IPS-15b (cell line): ENCODE results near the gene NPC1L1.
A peak's percentile ranks its signal among the peaks of the same experiment; 100 is the strongest.

ENCODE experiments used
- H3K27me3 ChIP-seq: one replicate; pipeline ENCODE4 v1.6.1; 2013; ENCODE audit warnings: low read length; ENCODE audit not compliant: control insufficient read depth, insufficient read depth
- H3K36me3 ChIP-seq: one replicate; pipeline ENCODE4 v1.6.1; 2013; ENCODE audit warnings: low read length; ENCODE audit not compliant: control insufficient read depth, insufficient read depth
- H3K4me1 ChIP-seq: one replicate; pipeline ENCODE4 v1.6.1; 2013; ENCODE audit warnings: mild to moderate bottlenecking, low read length; ENCODE audit not compliant: control insufficient read depth, insufficient read depth
- H3K4me3 ChIP-seq: one replicate; pipeline ENCODE4 v1.5.1; 2013; ENCODE audit warnings: low read depth, low read length
- H3K9ac ChIP-seq: one replicate; pipeline ENCODE4 v1.6.1; 2013; ENCODE audit warnings: low read depth, mild to moderate bottlenecking, low read length
- H3K9me3 ChIP-seq: one replicate; pipeline ENCODE4 v1.6.1; 2013; ENCODE audit warnings: mild to moderate bottlenecking, low read length; ENCODE audit not compliant: control insufficient read depth, insufficient read depth

Gene NPC1L1

DNA sequence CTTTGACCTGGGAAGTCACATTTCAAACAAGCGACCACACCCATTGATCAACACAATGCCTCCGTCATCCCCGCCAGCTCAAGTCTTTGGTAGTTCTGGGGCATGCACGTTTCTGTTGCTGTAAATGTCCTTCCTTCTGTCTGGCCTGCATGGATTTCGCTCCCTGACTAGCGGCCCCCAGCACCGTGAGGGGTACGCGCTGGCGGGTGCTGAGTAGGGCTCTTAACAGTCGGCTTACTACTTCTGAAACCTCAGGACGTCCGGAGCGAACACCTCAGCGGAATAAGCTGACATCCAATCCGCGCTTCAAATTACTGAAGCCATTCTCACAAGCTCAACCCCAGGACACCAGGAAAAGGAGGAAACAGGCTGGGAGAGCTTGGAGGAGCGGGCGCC lies 51.2 kb downstream of the NPC1L1 start:
- Histone ChIP-seq H3K4me1 (no peaks in the 10 kb centered on the region), H3K27me3 (no peaks in the 10 kb centered on the region)

DNA sequence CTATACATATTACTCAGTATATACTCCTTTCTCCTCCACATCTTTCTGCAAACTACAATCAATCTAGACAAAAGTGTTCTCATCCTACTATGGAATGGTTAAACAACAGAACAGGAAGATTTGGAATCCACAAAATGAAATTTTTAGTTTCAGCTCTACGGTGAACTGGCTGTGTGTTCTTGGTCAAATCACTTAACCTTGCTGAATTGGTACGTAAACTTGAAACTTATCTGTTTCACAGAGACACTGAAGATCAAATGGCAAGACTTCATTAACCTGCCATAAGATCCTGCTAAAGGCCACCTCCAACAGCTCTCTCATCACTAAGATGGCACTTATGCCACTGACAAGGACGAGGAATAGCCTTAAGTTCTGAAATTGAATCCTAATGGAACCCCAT lies 52.2 kb downstream of the NPC1L1 start:
- Histone ChIP-seq H3K36me3 (peaks cover 9% of the 10 kb centered on the region), H3K9me3 (no peaks in the 10 kb centered on the region), H3K9ac (no peak overlapping the region), H3K4me1 (no peaks in the 10 kb centered on the region), H3K27me3 (no peaks in the 10 kb centered on the region), H3K4me3 (peak overlapping the region; percentile 4)

More for the DNA sequence above, 51.2 kb downstream of the NPC1L1 start:
- Histone ChIP-seq H3K4me3 (peak overlapping the region; percentile 98), H3K9ac (peak overlapping the region; percentile 98), H3K9me3 (no peaks in the 10 kb centered on the region), H3K36me3 (peaks cover under 1% of the 10 kb centered on the region)

DNA sequence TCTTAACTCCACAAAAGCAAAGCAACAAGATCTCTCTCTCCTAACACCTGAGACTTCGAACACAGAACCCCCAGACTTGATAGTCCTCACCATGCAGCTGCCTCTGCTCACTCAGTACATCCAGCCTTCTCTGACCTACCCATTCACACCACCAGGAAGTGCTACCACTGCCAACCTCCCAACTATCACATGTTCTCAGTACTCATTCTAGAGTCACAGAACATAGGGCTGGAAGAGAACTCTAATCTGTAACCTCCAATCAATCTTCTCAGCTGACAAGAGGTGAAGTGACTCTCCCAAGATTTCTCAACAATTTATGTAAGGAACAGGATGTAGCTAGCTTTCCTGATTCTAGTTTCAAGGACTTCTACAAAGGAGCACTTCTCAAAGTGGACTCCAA lies 54.4 kb downstream of the NPC1L1 start:
- H3K9me3 ChIP-seq: no peaks in the 10 kb centered on the region
- no peaks in the 10 kb centered on the region for H3K4me1 ChIP-seq
- H3K27me3 ChIP-seq: no peaks in the 10 kb centered on the region
- H3K36me3 ChIP-seq: peaks cover 16% of the 10 kb centered on the region
- no peak overlapping the region for H3K4me3 ChIP-seq
- no peak overlapping the region for H3K9ac ChIP-seq

DNA sequence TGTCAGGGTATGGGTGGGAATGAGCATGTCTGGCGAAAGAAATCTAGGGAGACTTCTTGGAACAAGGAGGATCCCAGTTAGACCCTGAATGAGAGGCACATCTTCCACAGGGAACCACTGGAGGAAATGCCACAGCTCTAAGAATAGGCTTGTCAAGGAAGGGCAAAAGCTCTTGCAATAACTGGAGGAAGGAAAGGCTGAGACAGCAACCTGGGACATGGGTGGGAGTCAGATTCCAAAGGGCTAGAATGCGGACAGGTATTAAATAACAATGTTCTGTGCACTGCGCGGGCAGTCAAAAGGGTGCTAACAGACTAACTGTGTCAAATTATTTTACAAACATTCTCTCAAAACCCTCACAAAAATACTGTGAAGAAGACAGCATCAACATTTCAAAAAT lies 55.1 kb downstream of the NPC1L1 start:
- no peaks in the 10 kb centered on the region for H3K9me3 ChIP-seq
- no peaks in the 10 kb centered on the region for H3K4me1 ChIP-seq
- no peak overlapping the region for H3K4me3 ChIP-seq
- no peaks in the 10 kb centered on the region for H3K27me3 ChIP-seq
- H3K9ac ChIP-seq: no peak overlapping the region
- H3K36me3 ChIP-seq: peaks cover 19% of the 10 kb centered on the region

DNA sequence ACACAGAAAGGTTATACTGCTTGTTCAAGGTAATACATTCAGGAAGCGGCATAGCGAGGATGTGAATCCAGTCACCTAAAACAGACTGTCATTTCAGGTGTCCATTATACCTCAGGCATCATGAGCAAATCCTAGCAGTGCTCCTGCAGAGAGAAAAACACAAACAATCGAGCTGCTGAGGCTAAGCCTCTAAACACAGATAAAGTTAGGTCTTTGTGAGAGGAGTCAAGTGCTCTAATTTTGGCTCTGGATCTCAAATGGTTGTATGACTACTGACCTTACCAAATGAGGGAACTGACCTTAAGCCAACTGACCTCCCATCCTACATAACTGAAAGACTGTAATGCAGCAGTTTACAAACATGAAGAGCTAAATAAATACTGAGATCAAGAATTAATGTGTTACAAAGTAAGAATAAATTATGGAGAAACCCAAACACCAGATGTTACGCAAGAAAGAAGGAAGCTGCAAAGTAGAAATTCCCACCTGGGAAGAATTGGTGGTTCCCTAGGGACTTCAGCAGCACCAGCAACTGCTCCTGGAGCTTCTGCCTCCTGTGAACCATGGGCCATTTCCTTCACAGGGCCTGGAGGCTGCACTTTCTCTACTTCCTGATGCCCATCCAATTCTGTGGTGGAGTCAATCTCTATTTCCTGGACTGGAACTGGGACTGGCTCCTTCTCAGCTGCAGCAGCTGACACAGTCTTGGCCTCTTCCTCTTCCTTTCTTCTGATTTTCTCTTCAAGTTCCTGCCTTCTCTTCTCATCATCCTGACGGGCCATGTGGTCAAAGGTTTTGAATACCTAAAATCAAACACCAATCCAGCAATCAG lies 56.4 kb downstream of the NPC1L1 start:
- H3K36me3 ChIP-seq: peaks cover 22% of the 10 kb centered on the region
- no peaks in the 10 kb centered on the region for H3K4me1 ChIP-seq
- H3K9ac ChIP-seq: no peak overlapping the region
- H3K9me3 ChIP-seq: no peaks in the 10 kb centered on the region
- H3K4me3 ChIP-seq: no peak overlapping the region
- H3K27me3 ChIP-seq: no peaks in the 10 kb centered on the region

DNA sequence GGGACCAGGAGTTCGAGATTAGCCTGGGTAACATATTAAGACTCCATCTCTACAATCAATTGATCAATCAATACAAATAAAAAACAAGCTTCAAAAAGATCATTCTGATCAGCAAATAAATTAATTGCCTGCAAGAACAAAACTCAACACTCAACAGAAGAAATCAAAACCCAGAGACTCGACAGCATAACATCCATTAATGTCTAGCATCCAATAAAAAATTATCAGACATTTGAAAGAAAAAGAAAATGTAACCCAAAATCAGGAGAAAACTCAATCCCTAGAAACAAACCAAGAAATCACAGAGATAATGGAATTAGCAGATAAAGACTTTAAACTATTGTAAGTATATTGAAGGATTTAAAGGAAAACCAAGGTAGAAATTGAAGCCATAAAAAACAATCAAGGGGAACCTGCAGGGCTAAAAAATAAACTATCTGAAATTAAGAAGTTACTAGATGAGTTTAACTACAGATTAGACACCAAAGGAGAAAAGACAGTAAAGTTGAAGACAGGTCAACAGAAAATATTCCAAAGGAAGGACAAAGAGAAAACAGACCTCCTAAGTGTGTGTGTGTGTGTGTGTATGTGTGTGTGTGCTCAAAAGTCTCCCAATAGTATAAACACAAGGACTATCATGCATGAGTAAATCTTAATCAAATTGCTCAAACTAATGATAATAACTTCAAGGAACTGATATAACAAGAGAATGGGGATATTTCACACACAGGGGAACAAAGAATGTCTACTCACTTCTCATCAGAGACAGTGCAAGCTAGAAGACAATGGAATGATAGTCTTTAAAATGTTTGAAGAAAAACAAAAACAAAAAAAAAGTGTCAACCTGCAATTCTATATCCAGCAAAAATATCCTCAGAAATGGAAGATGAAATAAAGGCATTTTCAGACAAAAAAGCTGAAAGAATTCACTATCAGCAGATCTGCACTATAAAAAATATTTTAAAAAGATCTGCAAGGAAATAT lies 58.3 kb downstream of the NPC1L1 start:
- H3K36me3 ChIP-seq: peaks cover 22% of the 10 kb centered on the region
- no peaks in the 10 kb centered on the region for H3K4me1 ChIP-seq
- H3K4me3 ChIP-seq: no peak overlapping the region
- no peak overlapping the region for H3K9ac ChIP-seq
- no peaks in the 10 kb centered on the region for H3K9me3 ChIP-seq
- no peaks in the 10 kb centered on the region for H3K27me3 ChIP-seq

DNA sequence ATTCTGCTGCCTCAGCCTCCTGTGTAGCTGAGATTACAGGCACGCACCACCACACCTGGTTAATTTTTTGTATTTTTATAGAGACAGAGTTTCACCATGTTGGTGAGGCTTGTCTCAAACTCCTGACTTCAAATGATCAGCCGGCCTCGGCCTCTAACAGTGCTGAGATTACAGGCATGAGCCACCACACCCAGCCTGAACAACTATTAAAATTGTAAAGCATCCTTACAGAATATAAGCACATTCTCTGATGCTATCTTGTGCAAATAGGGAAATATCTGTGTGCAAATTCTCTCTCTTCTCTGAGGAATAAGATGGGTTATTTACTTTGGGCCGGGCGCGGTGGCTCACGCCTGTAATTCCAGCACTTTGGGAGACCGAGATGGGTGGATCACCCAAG lies 63.2 kb downstream of the NPC1L1 start:
- Histone ChIP-seq H3K9me3 (no peaks in the 10 kb centered on the region), H3K9ac (no peak overlapping the region), H3K27me3 (no peaks in the 10 kb centered on the region), H3K4me1 (no peaks in the 10 kb centered on the region), H3K4me3 (no peak overlapping the region), H3K36me3 (peaks cover 9% of the 10 kb centered on the region)

DNA sequence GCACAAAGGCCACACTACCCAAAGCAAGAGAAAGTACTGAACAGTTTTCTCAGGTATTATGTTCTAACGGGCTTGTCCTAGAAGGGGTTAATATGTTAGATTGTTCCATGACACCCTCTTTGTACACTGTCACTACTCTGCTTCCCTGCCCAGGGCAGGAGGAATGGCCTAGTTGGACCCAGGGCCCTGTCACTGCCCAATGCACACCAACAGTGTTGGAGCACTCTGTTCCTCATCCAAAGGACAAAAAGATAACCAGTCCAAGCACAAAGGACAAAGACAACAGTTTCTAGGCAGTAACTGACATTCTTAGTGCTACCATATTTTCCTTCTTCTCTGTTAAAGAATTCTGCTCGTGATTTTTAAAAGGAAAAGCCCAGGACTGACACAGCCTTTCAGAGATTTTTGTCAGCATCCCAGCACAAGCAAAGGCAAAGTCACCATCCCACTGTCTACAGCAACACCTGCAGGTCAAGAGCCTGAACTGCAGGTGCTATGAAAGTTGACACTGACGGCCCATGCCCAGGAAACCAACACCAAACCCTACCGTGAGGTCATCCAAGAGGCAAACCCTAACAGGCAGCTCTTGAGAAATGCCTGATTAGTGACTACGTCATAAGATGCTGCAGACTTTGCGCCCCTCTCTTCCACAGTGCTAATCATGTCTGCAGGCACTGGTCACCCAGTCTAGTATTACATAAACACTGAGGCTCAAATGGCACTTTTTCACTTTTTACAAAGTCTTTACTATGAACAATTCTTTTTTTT lies 63.9 kb downstream of the NPC1L1 start:
- no peaks in the 10 kb centered on the region for H3K9me3 ChIP-seq
- H3K4me1 ChIP-seq: no peaks in the 10 kb centered on the region
- no peaks in the 10 kb centered on the region for H3K27me3 ChIP-seq
- H3K4me3 ChIP-seq: no peak overlapping the region
- no peak overlapping the region for H3K9ac ChIP-seq
- H3K36me3 ChIP-seq: peaks cover 9% of the 10 kb centered on the region

DNA sequence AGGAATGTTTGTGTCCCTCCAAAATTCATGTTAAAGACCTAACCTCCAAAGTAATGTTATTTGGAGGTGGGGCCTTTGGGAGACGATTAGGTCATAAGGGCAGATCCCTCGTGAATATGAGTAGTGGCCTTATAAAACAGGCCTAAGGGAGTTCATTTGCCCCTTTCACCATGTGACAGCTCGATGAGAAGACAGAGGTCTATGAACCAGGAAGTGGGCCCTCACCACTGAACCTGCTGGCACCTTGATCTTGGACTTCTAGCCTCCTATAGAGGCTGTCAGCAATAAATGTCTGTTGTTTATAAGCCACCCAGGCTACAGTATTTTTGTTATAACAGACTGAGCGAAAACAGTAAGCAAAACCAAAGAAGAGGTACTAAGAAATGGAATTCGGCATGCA lies 64.8 kb downstream of the NPC1L1 start:
- Histone ChIP-seq H3K9ac (no peak overlapping the region), H3K4me1 (no peaks in the 10 kb centered on the region), H3K9me3 (no peaks in the 10 kb centered on the region), H3K27me3 (no peaks in the 10 kb centered on the region), H3K4me3 (no peak overlapping the region), H3K36me3 (peaks cover 6% of the 10 kb centered on the region)

DNA sequence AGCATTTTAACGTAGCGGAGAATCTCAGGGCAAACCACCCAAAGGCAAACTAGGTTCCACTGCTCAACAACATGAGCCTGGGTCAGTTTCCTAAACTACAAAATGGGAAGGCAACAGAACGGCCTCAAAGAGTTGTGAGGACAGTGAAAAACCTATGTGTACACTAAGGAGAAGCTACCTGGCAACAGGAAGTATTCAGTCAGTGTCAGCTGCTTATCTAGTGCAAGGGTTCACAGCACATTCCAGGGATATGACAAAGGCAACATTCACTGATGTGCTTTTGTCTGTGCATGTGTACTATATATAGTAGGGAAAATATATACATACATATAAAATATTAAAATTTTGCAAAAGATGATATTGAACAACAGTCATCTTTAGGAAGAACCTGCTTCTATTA lies 67.8 kb downstream of the NPC1L1 start:
- no peaks in the 10 kb centered on the region for H3K27me3 ChIP-seq
- H3K4me3 ChIP-seq: no peak overlapping the region
- no peak overlapping the region for H3K9ac ChIP-seq
- H3K4me1 ChIP-seq: no peaks in the 10 kb centered on the region
- H3K9me3 ChIP-seq: no peaks in the 10 kb centered on the region
- no peaks in the 10 kb centered on the region for H3K36me3 ChIP-seq

DNA sequence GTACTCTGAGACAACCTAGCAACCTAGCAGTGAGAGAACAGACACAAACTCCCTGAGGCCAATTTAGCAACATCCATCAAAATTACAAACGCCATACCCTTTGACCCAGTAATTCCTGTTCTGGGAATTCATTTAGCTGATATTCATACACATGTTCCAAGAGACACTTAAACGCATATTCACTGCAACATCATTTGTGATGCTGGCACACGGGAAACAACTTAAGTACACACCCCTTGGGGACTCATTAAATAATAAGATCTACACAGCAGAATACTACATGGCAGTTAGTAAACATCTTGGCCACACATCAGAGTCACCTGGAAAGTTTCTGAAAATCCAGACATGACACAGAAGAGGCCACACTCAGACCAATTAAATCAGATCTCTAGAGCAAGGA lies 68.3 kb downstream of the NPC1L1 start:
- no peaks in the 10 kb centered on the region for H3K27me3 ChIP-seq
- H3K4me1 ChIP-seq: no peaks in the 10 kb centered on the region
- H3K36me3 ChIP-seq: no peaks in the 10 kb centered on the region
- no peak overlapping the region for H3K4me3 ChIP-seq
- no peaks in the 10 kb centered on the region for H3K9me3 ChIP-seq
- no peak overlapping the region for H3K9ac ChIP-seq
